HEK293 (cell line): ENCODE data around the gene ARHGAP33.

Experiments used
- CTCF ChIA-PET: fragments of 350-600 bp; formaldehyde crosslinking; extraction: SDS; loops from one replicate; lab custom pipeline; 2021; ENCODE audit warnings: antibody characterized with exemption; lab: Yijun Ruan, JAX
- POLR2A ChIA-PET: fragments of 300-600 bp; formaldehyde crosslinking; extraction: SDS; loops from one replicate; lab custom pipeline; 2020; ENCODE audit warnings: antibody characterized with exemption, inconsistent platforms; lab: Yijun Ruan, JAX
- H3K27ac ChIP-seq: fragments of 200-500 bp; sonication (Bioruptor generic); 2 replicates; pipeline ENCODE4 v1.5.1; 2014; ENCODE audit warnings: low read depth, low read length, control low read depth, inconsistent platforms; ENCODE audit errors: extremely low read depth
- H3K36me3 ChIP-seq, 2 experiments: fragments of 200-500 bp in 1 of 2; sonication (Bioruptor generic) in 1 of 2; 1 replicate in 1 of 2; 2 replicates in 1 of 2; pipeline ENCODE4 v1.5.1; 2014 to 2017; ENCODE audit warnings: inconsistent platforms in 2 of 2, low read length in 2 of 2; ENCODE audit not compliant: control insufficient read depth in 2 of 2, insufficient read depth in 1 of 2
- H3K4me1 ChIP-seq: fragments of 200-500 bp; sonication (Bioruptor generic); 2 replicates; pipeline ENCODE4 v1.5.1; 2014; ENCODE audit warnings: mild to moderate bottlenecking, low read length, inconsistent platforms; ENCODE audit not compliant: control insufficient read depth, insufficient read depth
- H3K4me3 ChIP-seq: 2 replicates; pipeline ENCODE4 v1.5.1; 2011; ENCODE audit warnings: low read depth, mild to moderate bottlenecking, control low read depth, low read length, moderate library complexity
- H3K9me3 ChIP-seq: fragments of 200-500 bp; sonication (Bioruptor generic); 2 replicates; pipeline ENCODE4 v1.5.1; 2014; ENCODE audit warnings: low read depth, low read length, inconsistent platforms; ENCODE audit not compliant: control insufficient read depth, insufficient read depth
- FEZF1 ChIP-seq: fragments of 450-650 bp; formaldehyde crosslinking; IDR thresholded peaks from 2 replicates; pipeline ENCODE4 v1.5.1; 2016; ENCODE audit warnings: missing biosample characterization, missing genetic modification characterization
- KLF1 ChIP-seq: fragments of 450-650 bp; formaldehyde crosslinking; IDR thresholded peaks from 2 replicates; pipeline ENCODE4 v1.5.1; 2016; ENCODE audit warnings: missing biosample characterization, missing genetic modification characterization
- KLF16 ChIP-seq: fragments of 450-650 bp; formaldehyde crosslinking; IDR thresholded peaks from 2 replicates; pipeline ENCODE4 v1.5.1; 2017; ENCODE audit warnings: missing biosample characterization, missing genetic modification characterization
- KLF8 ChIP-seq: fragments of 450-650 bp; formaldehyde crosslinking; IDR thresholded peaks from 2 replicates; pipeline ENCODE4 v1.5.1; 2016; ENCODE audit warnings: missing biosample characterization, missing genetic modification characterization
- PATZ1 ChIP-seq: fragments of 450-650 bp; formaldehyde crosslinking; IDR thresholded peaks from 2 replicates; pipeline ENCODE4 v1.5.1; 2016; ENCODE audit warnings: missing biosample characterization, missing genetic modification characterization
- ZBTB10 ChIP-seq: fragments of 450-650 bp; formaldehyde crosslinking; IDR thresholded peaks from 2 replicates; pipeline ENCODE4 v1.5.1; 2016; ENCODE audit warnings: missing biosample characterization, missing genetic modification characterization
- ZBTB49 ChIP-seq: fragments of 450-650 bp; formaldehyde crosslinking; IDR thresholded peaks from 2 replicates; pipeline ENCODE4 v1.5.1; 2016; ENCODE audit warnings: missing biosample characterization, missing genetic modification characterization, low read depth
- ZIC2 ChIP-seq: fragments of 450-650 bp; formaldehyde crosslinking; IDR thresholded peaks from 2 replicates; pipeline ENCODE4 v1.5.1; 2016; ENCODE audit warnings: missing biosample characterization, missing genetic modification characterization
- ZNF133 ChIP-seq: fragments of 450-650 bp; formaldehyde crosslinking; IDR thresholded peaks from 2 replicates; pipeline ENCODE4 v1.5.1; 2016; ENCODE audit warnings: missing biosample characterization, missing genetic modification characterization
- ZNF16 ChIP-seq: fragments of 450-650 bp; formaldehyde crosslinking; IDR thresholded peaks from 2 replicates; pipeline ENCODE4 v1.5.1; 2016; ENCODE audit warnings: low read depth, missing biosample characterization, missing genetic modification characterization
- ZNF239 ChIP-seq: fragments of 450-650 bp; formaldehyde crosslinking; IDR thresholded peaks from 2 replicates; pipeline ENCODE4 v1.5.1; 2016; ENCODE audit warnings: missing biosample characterization, missing genetic modification characterization
- ZNF580 ChIP-seq: fragments of 450-650 bp; formaldehyde crosslinking; IDR thresholded peaks from 2 replicates; pipeline ENCODE4 v1.5.1; 2016; ENCODE audit warnings: missing biosample characterization, missing genetic modification characterization
- ZNF626 ChIP-seq: fragments of 450-650 bp; sonication (Bioruptor Pico); formaldehyde crosslinking; IDR thresholded peaks from 2 replicates; pipeline ENCODE4 v1.5.1; 2018; ENCODE audit warnings: missing biosample characterization, missing genetic modification characterization, inconsistent platforms
- ZNF701 ChIP-seq: fragments of 450-650 bp; formaldehyde crosslinking; IDR thresholded peaks from 2 replicates; pipeline ENCODE4 v1.5.1; 2016; ENCODE audit warnings: missing biosample characterization, missing genetic modification characterization
- ZNF704 ChIP-seq: fragments of 450-650 bp; formaldehyde crosslinking; IDR thresholded peaks from 2 replicates; pipeline ENCODE4 v1.5.1; 2016; ENCODE audit warnings: missing biosample characterization, missing genetic modification characterization

ARHGAP33 gene

GRCh38 chr19:35787227-35787799 lies 11.9 kb downstream of the ARHGAP33 start:
- peaks cover 12 to 13% of the 10 kb centered on the region in 2 experiments for H3K36me3 ChIP-seq
- H3K4me1 ChIP-seq = no peaks in the 10 kb centered on the region
- TF ChIP-seq FEZF1 (no peak), KLF8 (tag by site-specific recombination) (peak; percentile 42; the same call in 1 of the 2 replicates), ZNF704 (tag by site-specific recombination) (no peak), PATZ1 (tag by site-specific recombination) (0 out of 2 replicates have a peak, but pooled peaks have one; percentile 20), ZBTB10 (tag by site-specific recombination) (peak; percentile 70; the same call in 1 of the 2 replicates), KLF16 (tag by site-specific recombination) (no peak), ZNF580 (no peak), ZNF701 (tag by site-specific recombination) (no peak), ZBTB49 (no peak), KLF1 (tag by site-specific recombination) (no peak), ZIC2 (tag by site-specific recombination) (peak; percentile 39; the same call in 1 of the 2 replicates), ZNF16 (tag by site-specific recombination) (no peak)
- H3K9me3 ChIP-seq = no peaks in the 10 kb centered on the region
- H3K27ac ChIP-seq = no peak overlapping the region
- no peak overlapping the region for H3K4me3 ChIP-seq
- POLR2A ChIA-PET = interaction anchor here (0.5 to 0.7 kb wide), 2 partner anchors 88 to 106 kb away, joined by 3 to 4 read pairs; no protein-coding TSS in a partner anchor
- CTCF ChIA-PET = interaction anchor here (0.6 to 1.1 kb wide), 2 partner anchors 14 to 718 kb away, joined by 3 read pairs; no protein-coding TSS in a partner anchor

- H3K9me3 ChIP-seq = no peaks in the 10 kb centered on the region
- no peak overlapping the region for H3K27ac ChIP-seq
- TF ChIP-seq FEZF1 (no peak), ZNF133 (tag by site-specific recombination) (no peak), ZNF239 (tag by site-specific recombination) (no peak), ZNF626 (tag by site-specific recombination) (no peak), PATZ1 (tag by site-specific recombination) (0 out of 2 replicates have a peak, but pooled peaks have one; percentile 33)
- TF ChIP-seq, all 188 proteins: peak for 1
- POLR2A ChIA-PET = interaction anchor here (0.6 to 3.3 kb wide), 7 partner anchors 8 to 282 kb away, joined by 3 to 13 read pairs (median 3); no protein-coding TSS in a partner anchor
- H3K4me1 ChIP-seq = no peaks in the 10 kb centered on the region
- H3K4me3 ChIP-seq = no peak overlapping the region
- H3K36me3 ChIP-seq = peaks cover 7 to 10% of the 10 kb centered on the region in 2 experiments
- CTCF ChIA-PET = interaction anchor here (0.6 to 1.1 kb wide), 6 partner anchors 13 to 732 kb away, joined by 3 read pairs; no protein-coding TSS in a partner anchor
Observed at GRCh38 chr19:35788205-35788960, 13.0 kb downstream of the ARHGAP33 start.
